Measurements from ENCODE around the gene SAMD10.

Gene SAMD10

GRCh38 chr20:63955281-63955826 lies 24.1 kb downstream of the SAMD10 start:
- DNase-seq, result no peak

GRCh38 chr20:63953764-63954429 lies 25.5 kb downstream of the SAMD10 start:
- no peak for DNase-seq

GRCh38 chr20:63952769-63953168 lies 26.7 kb downstream of the SAMD10 start:
- no peak for DNase-seq

- DNase-seq, result no peak
Observed at GRCh38 chr20:63952210-63952535, 27.3 kb downstream of the SAMD10 start.

- no peak for DNase-seq
Observed at GRCh38 chr20:63951398-63952209, 27.8 kb downstream of the SAMD10 start.

GRCh38 chr20:63950701-63951397 lies 28.6 kb downstream of the SAMD10 start:
- no peak for DNase-seq

GRCh38 chr20:63947638-63948456 lies 31.6 kb downstream of the SAMD10 start:
- DNase-seq, result no peak

GRCh38 chr20:63946986-63947637 lies 32.3 kb downstream of the SAMD10 start:
- DNase-seq, result no peak

- DNase-seq, result no peak
Observed at GRCh38 chr20:63945921-63946920, 33.2 kb downstream of the SAMD10 start.

GRCh38 chr20:63945031-63945658 lies 34.3 kb downstream of the SAMD10 start:
- no peak for DNase-seq

- DNase-seq, result no peak
Observed at GRCh38 chr20:63944078-63944941, 35.1 kb downstream of the SAMD10 start.

GRCh38 chr20:63943808-63944077 lies 35.7 kb downstream of the SAMD10 start:
- DNase-seq, result no peak

GRCh38 chr20:63942969-63943807 lies 36.3 kb downstream of the SAMD10 start:
- DNase-seq, result no peak

- no peak for DNase-seq
Observed at GRCh38 chr20:63942250-63942951, 37.0 kb downstream of the SAMD10 start.

GRCh38 chr20:63941282-63942081 lies 38.0 kb downstream of the SAMD10 start:
- no peak for DNase-seq

GRCh38 chr20:63940472-63941266 lies 38.8 kb downstream of the SAMD10 start:
- no peak for DNase-seq
